Caco-2 (cell line): ENCODE data around the gene DSP. TPM values are rescaled to one million over a fixed set of nuclear protein-coding genes. Genes with fewer than 3 reads are reported as not detected.

Experiments
- BruUV-seq: library from RNA; stranded (reverse); fragments of 400-500 nt; replicated peaks from 2 replicates; lab custom pipeline; 2021; lab: Mats Ljungman, UMichigan
- CTCF ChIA-PET: fragments of 300-600 bp; sonication (Branson Sonifier 250); formaldehyde crosslinking; loops from one replicate; lab custom pipeline; 2022; ENCODE audit warnings: antibody characterized with exemption; lab: Charles Lee
- POLR2A ChIA-PET: fragments of 300-600 bp; sonication (Branson Sonifier 250); formaldehyde crosslinking; loops from one replicate; lab custom pipeline; 2022; ENCODE audit warnings: antibody characterized with exemption; lab: Charles Lee
- DNase-seq, 2 experiments: peaks; one replicate each; pipeline versions ENCODE4 v3.0.0 to v3.0.0-alpha.2; 2020 to 2022
- H3K27me3 ChIP-seq: replicated peaks from 2 replicates; pipeline ENCODE4 v1.6.0; 2011; ENCODE audit warnings: low read length; ENCODE audit not compliant: control insufficient read depth, insufficient read depth
- H3K36me3 ChIP-seq: 2 replicates; pipeline ENCODE4 v1.5.1; 2011; ENCODE audit warnings: low read length; ENCODE audit not compliant: control insufficient read depth, insufficient read depth
- H3K4me1 ChIP-seq: fragments of 250-450 bp; sonication (Bioruptor Pico); 2 replicates; pipeline ENCODE4 v1.5.1; 2020; ENCODE audit warnings: mild to moderate bottlenecking
- H3K4me3 ChIP-seq: 2 replicates; pipeline ENCODE4 v1.5.1; 2011; ENCODE audit warnings: low read depth, mild to moderate bottlenecking, control low read depth, low read length
- H3K9me3 ChIP-seq: fragments of 250-450 bp; sonication (Bioruptor Pico); 2 replicates; pipeline ENCODE4 v1.5.1; 2020; ENCODE audit warnings: mild to moderate bottlenecking, moderate library complexity
- H3K27ac Mint-ChIP-seq: one replicate; pipeline ENCODE4 v1.8.0; 2022; ENCODE audit warnings: mixed read lengths; ENCODE audit not compliant: unreplicated experiment
- H3K27me3 Mint-ChIP-seq: one replicate; pipeline ENCODE4 v1.8.0; 2022; ENCODE audit warnings: mixed read lengths; ENCODE audit not compliant: insufficient read depth, unreplicated experiment
- H3K36me3 Mint-ChIP-seq: one replicate; pipeline ENCODE4 v1.8.0; 2022; ENCODE audit warnings: mild to moderate bottlenecking, mixed read lengths; ENCODE audit not compliant: insufficient read depth, unreplicated experiment
- H3K4me1 Mint-ChIP-seq: one replicate; pipeline ENCODE4 v1.8.0; 2022; ENCODE audit warnings: low read depth, mixed read lengths; ENCODE audit not compliant: unreplicated experiment
- H3K4me3 Mint-ChIP-seq: one replicate; pipeline ENCODE4 v1.8.0; 2022; ENCODE audit warnings: mild to moderate bottlenecking, moderate library complexity, mixed read lengths; ENCODE audit not compliant: unreplicated experiment
- H3K9me3 Mint-ChIP-seq: one replicate; pipeline ENCODE4 v1.8.0; 2022; ENCODE audit warnings: mixed read lengths; ENCODE audit not compliant: unreplicated experiment
- CTCF ChIP-seq, 2 experiments: fragments of 200-600 bp in 1 of 2; IDR thresholded peaks; 1 replicate in 1 of 2; 2 replicates in 1 of 2; pipeline versions ENCODE4 v1.5.1 to v1.8.0; 2011 to 2022; ENCODE audit warnings: antibody characterized with exemption in 1 of 2, control low read depth in 1 of 2, inconsistent platforms in 1 of 2, low read depth in 1 of 2, low read length in 1 of 2, mild to moderate bottlenecking in 1 of 2, moderate library complexity in 1 of 2; ENCODE audit not compliant: insufficient read depth in 1 of 2, severe bottlenecking in 1 of 2, unreplicated experiment in 1 of 2
- intact Hi-C: fragments of 100-400 bp; cut with micrococcal nuclease; formaldehyde crosslinking; loops from one replicate; pipeline ENCODE4 v1.10.0; 2022; ENCODE audit not compliant: unreplicated experiment
- total RNA-seq: library from RNA; stranded (reverse); gene quantifications from 2 replicates; pipeline ENCODE4 v1.2.3, GENCODE V29; 2022

The DSP gene
- total RNA-seq, 1 experiment from 2014 or later = 191 TPM

- intact Hi-C loops = no loop called here
- Mint-ChIP-seq H3K36me3 (no peaks in the 10 kb centered on the region), H3K4me3 (no peak overlapping the region), H3K27me3 (no peaks in the 10 kb centered on the region), H3K4me1 (no peaks in the 10 kb centered on the region), H3K27ac (no peak overlapping the region), H3K9me3 (no peaks in the 10 kb centered on the region)
- Histone ChIP-seq H3K4me1 (no peaks in the 10 kb centered on the region), H3K9me3 (no peaks in the 10 kb centered on the region), H3K4me3 (no peak overlapping the region), H3K36me3 (no peaks in the 10 kb centered on the region), H3K27me3 (no peaks in the 10 kb centered on the region)
- no peak for DNase-seq
- no peak for TF ChIP-seq CTCF (IDR thresholded peaks at IDR 0.05; ENCODE audit: insufficient read depth in 1 of 2, low read depth in 1 of 2, low read length in 1 of 2, severe bottlenecking in 1 of 2, unreplicated experiment in 1 of 2)
- BruUV-seq = no TSS peak
- POLR2A ChIA-PET = no interaction called here
- CTCF ChIA-PET = no interaction called here
Observed at GRCh38 chr6:7632501-7633290, 91.2 kb downstream of the DSP start.

- H3K27me3 Mint-ChIP-seq = no peaks in the 10 kb centered on the region
- Histone ChIP-seq H3K4me1 (no peaks in the 10 kb centered on the region), H3K36me3 (no peaks in the 10 kb centered on the region), H3K9me3 (no peaks in the 10 kb centered on the region), H3K27me3 (no peaks in the 10 kb centered on the region), H3K4me3 (no peak overlapping the region)
- intact Hi-C loops = no loop called here
- no peaks in the 10 kb centered on the region for H3K9me3 Mint-ChIP-seq
- no peaks in the 10 kb centered on the region for H3K4me1 Mint-ChIP-seq
- CTCF ChIA-PET = no interaction called here
- no peak for TF ChIP-seq CTCF (IDR thresholded peaks at IDR 0.05; ENCODE audit: insufficient read depth in 1 of 2, low read depth in 1 of 2, low read length in 1 of 2, severe bottlenecking in 1 of 2, unreplicated experiment in 1 of 2)
- no peak overlapping the region for H3K4me3 Mint-ChIP-seq
- H3K36me3 Mint-ChIP-seq = no peaks in the 10 kb centered on the region
- no peak for DNase-seq
- BruUV-seq = no TSS peak
- no peak overlapping the region for H3K27ac Mint-ChIP-seq
- POLR2A ChIA-PET = no interaction called here
Observed at GRCh38 chr6:7633361-7633760, 91.9 kb downstream of the DSP start.

- Mint-ChIP-seq H3K27me3 (no peaks in the 10 kb centered on the region), H3K9me3 (no peaks in the 10 kb centered on the region)
- no peak for TF ChIP-seq CTCF (IDR thresholded peaks at IDR 0.05; ENCODE audit: insufficient read depth in 1 of 2, low read depth in 1 of 2, low read length in 1 of 2, severe bottlenecking in 1 of 2, unreplicated experiment in 1 of 2)
Observed at GRCh38 chr6:7636151-7636550, 94.7 kb downstream of the DSP start.

More at GRCh38 chr6:7636151-7636550, 94.7 kb downstream of the DSP start:
- H3K36me3 Mint-ChIP-seq = no peaks in the 10 kb centered on the region
- no peak overlapping the region for H3K27ac Mint-ChIP-seq
- CTCF ChIA-PET = no interaction called here
- no peak for DNase-seq
- H3K4me1 ChIP-seq = peaks cover 9% of the 10 kb centered on the region
- H3K27me3 ChIP-seq = no peaks in the 10 kb centered on the region
- no peaks in the 10 kb centered on the region for H3K9me3 ChIP-seq
- no peak overlapping the region for H3K4me3 ChIP-seq
- intact Hi-C loops = no loop called here
- H3K4me1 Mint-ChIP-seq = peaks cover 7% of the 10 kb centered on the region
- POLR2A ChIA-PET = no interaction called here
- no TSS peak for BruUV-seq
- H3K36me3 ChIP-seq = no peaks in the 10 kb centered on the region
- no peak overlapping the region for H3K4me3 Mint-ChIP-seq

Other genes with a start within 250 kb of the DSP start
- 136 and 150 TPM in 2 replicates for gene SSR1, start 228.5 kb upstream of the DSP start, total RNA-seq
- 0.26 and 0.59 TPM in 2 replicates for gene CAGE1, start 151.9 kb upstream of the DSP start, total RNA-seq
- 34.2 and 36.1 TPM in 2 replicates for gene RIOK1, start 151.9 kb upstream of the DSP start, total RNA-seq
- gene SNRNP48, start 48.5 kb downstream of the DSP start, total RNA-seq = 25.1 and 29.1 TPM in 2 replicates
- 0.39 and 0.61 TPM in 2 replicates for gene BMP6, start 184.4 kb downstream of the DSP start, total RNA-seq